ENCODE results near the gene PIGT. TPM values are rescaled to one million over a fixed set of nuclear protein-coding genes. Genes with fewer than 3 reads are reported as not detected.

Gene PIGT
- polyA plus RNA-seq, 1 of the 3 experiments (the other 2 are of a cell fraction): 144 TPM

DNA sequence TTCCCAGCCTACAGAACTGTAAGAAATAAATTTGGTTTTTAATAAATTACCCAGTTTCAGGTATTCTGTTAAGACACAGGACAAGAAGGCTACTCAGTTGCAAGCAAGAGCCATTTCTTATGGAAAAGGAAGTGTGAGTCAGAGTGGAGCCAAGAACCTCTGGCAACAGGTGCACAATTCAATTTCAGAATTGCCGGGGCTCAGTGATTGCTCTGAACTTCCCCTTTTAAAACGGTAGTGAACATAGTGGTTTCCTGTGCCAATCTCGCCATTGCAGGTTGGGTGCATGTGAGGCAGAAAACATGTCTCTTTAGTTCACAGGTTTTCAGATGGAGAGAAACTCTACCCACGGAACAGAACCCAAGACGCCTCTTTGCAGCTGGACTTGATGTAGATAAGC, 16.4 kb downstream of the PIGT start:
- TF ChIP-seq NFIC (IDR thresholded peaks at IDR 0.05; ENCODE audit: borderline replicate concordance): no peak
- TF ChIP-seq, protein P1, sequence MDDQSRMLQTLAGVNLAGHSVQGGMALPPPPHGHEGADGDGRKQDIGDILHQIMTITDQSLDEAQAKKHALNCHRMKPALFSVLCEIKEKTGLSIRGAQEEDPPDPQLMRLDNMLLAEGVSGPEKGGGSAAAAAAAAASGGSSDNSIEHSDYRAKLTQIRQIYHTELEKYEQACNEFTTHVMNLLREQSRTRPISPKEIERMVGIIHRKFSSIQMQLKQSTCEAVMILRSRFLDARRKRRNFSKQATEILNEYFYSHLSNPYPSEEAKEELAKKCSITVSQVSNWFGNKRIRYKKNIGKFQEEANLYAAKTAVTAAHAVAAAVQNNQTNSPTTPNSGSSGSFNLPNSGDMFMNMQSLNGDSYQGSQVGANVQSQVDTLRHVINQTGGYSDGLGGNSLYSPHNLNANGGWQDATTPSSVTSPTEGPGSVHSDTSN (IDR thresholded peaks at IDR 0.05): no peak
- no peak for TF ChIP-seq MXI1 (IDR thresholded peaks at IDR 0.05; ENCODE audit: low read depth, low read length)
- TF ChIP-seq, protein P2, sequence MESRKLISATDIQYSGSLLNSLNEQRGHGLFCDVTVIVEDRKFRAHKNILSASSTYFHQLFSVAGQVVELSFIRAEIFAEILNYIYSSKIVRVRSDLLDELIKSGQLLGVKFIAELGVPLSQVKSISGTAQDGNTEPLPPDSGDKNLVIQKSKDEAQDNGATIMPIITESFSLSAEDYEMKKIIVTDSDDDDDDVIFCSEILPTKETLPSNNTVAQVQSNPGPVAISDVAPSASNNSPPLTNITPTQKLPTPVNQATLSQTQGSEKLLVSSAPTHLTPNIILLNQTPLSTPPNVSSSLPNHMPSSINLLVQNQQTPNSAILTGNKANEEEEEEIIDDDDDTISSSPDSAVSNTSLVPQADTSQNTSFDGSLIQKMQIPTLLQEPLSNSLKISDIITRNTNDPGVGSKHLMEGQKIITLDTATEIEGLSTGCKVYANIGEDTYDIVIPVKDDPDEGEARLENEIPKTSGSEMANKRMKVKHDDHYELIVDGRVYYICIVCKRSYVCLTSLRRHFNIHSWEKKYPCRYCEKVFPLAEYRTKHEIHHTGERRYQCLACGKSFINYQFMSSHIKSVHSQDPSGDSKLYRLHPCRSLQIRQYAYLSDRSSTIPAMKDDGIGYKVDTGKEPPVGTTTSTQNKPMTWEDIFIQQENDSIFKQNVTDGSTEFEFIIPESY (IDR thresholded peaks at IDR 0.05; ENCODE audit: borderline replicate concordance, low read depth): no peak
- no peak for TF ChIP-seq RFX5 (IDR thresholded peaks at IDR 0.05; ENCODE audit: low read length)
- TF ChIP-seq MAX (IDR thresholded peaks at IDR 0.05; ENCODE audit: low read depth): no peak
- TF ChIP-seq, protein P3, sequence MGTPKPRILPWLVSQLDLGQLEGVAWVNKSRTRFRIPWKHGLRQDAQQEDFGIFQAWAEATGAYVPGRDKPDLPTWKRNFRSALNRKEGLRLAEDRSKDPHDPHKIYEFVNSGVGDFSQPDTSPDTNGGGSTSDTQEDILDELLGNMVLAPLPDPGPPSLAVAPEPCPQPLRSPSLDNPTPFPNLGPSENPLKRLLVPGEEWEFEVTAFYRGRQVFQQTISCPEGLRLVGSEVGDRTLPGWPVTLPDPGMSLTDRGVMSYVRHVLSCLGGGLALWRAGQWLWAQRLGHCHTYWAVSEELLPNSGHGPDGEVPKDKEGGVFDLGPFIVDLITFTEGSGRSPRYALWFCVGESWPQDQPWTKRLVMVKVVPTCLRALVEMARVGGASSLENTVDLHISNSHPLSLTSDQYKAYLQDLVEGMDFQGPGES (IDR thresholded peaks at IDR 0.05; ENCODE audit: low read depth, low read length): no peak
- no peak for TF ChIP-seq GATA2 (CRISPR knock-in tag; IDR thresholded peaks at IDR 0.05)
- TF ChIP-seq EZH2phosphoT487 (IDR thresholded peaks at IDR 0.05; ENCODE audit: borderline replicate concordance, low read depth): no peak
- no peak for TF ChIP-seq RCOR1 (IDR thresholded peaks at IDR 0.05; ENCODE audit: low read length)
- no peak for TF ChIP-seq SMC3 (IDR thresholded peaks at IDR 0.05; ENCODE audit: low read depth, low read length)
- no peak for TF ChIP-seq SIN3A (IDR thresholded peaks at IDR 0.05; ENCODE audit: borderline replicate concordance, low read depth, low read length)
- 92% methylated on average over 5 of the region's 5 CpGs for WGBS (ENCODE audit: low lambda C conversion rate)
- POLR2A ChIA-PET: no interaction called here
- Histone ChIP-seq H3K9me2 (no peaks in the 10 kb centered on the region), H3F3A (replicated peaks; ENCODE audit: insufficient read depth) (no peaks in the 10 kb centered on the region), H3K9me3 (no peaks in the 10 kb centered on the region), H3K4me2 (no peak overlapping the region), H3K9ac (no peak overlapping the region), H3K4me3 (ENCODE audit: low read depth in 2 of 2, low read length in 1 of 2) (no peak overlapping the region), H4K20me1 (ENCODE audit: insufficient read depth) (no peaks in the 10 kb centered on the region), H3K27me3 (ENCODE audit: insufficient read depth) (no peaks in the 10 kb centered on the region), H3K36me3 (replicated peaks in 1 of 2; ENCODE audit: control insufficient read depth in 1 of 2, insufficient read depth in 2 of 2, low read length in 1 of 2) (no peaks in the 10 kb centered on the region), H2AFZ (ENCODE audit: low read depth) (no peak overlapping the region), H3K4me1 (ENCODE audit: control insufficient read depth in 1 of 2, insufficient read depth in 2 of 2, low read depth in 1 of 2, low read length in 1 of 2) (peaks cover 0 to 12% of the 10 kb centered on the region in 2 experiments; a peak in 2 of 4 replicates), H3K79me2 (ENCODE audit: insufficient read depth) (no peaks in the 10 kb centered on the region), H3K27ac (ENCODE audit: low read depth in 2 of 2, low read length in 1 of 2) (no peak overlapping the region)
- CTCF ChIA-PET: interaction anchor here (1.0 to 1.9 kb wide), 2 partner anchors 69 to 110 kb away, joined by 5 read pairs; partner anchors contain the start of gene SYS1
- no peak for DNase-seq

- no peaks in the 10 kb centered on the region for H4K20me1 ChIP-seq (ENCODE audit: insufficient read depth)
- H2AFZ ChIP-seq (ENCODE audit: low read depth): no peak overlapping the region
- no peaks in the 10 kb centered on the region for H3K27me3 ChIP-seq (ENCODE audit: insufficient read depth)
- H3F3A ChIP-seq (replicated peaks; ENCODE audit: insufficient read depth): no peaks in the 10 kb centered on the region
- H3K27ac ChIP-seq (ENCODE audit: low read depth in 2 of 2, low read length in 1 of 2): no peak overlapping the region
- no peaks in the 10 kb centered on the region for H3K36me3 ChIP-seq (replicated peaks in 1 of 2; ENCODE audit: control insufficient read depth in 1 of 2, insufficient read depth in 2 of 2, low read length in 1 of 2)
- H3K4me2 ChIP-seq: no peak overlapping the region
- CTCF ChIA-PET: interaction anchor here (1.0 to 1.4 kb wide), 2 partner anchors 17 to 111 kb away, joined by 4 to 5 read pairs; no protein-coding TSS in a partner anchor
- DNase-seq: no peak
- H3K4me3 ChIP-seq (ENCODE audit: low read depth in 2 of 2, low read length in 1 of 2): no peak overlapping the region
- H3K79me2 ChIP-seq (ENCODE audit: insufficient read depth): no peaks in the 10 kb centered on the region
- H3K9ac ChIP-seq: no peak overlapping the region
- TF ChIP-seq CTCF (IDR thresholded peaks at IDR 0.05): no peak
- no peak for TF ChIP-seq YY1 (IDR thresholded peaks at IDR 0.05; ENCODE audit: low read depth)
- TF ChIP-seq GABPA (IDR thresholded peaks at IDR 0.05; ENCODE audit: low read depth): no peak
- TF ChIP-seq, protein P3 (IDR thresholded peaks at IDR 0.05; ENCODE audit: low read depth, low read length): no peak
- TF ChIP-seq EZH2phosphoT487 (IDR thresholded peaks at IDR 0.05; ENCODE audit: borderline replicate concordance, low read depth): no peak
- TF ChIP-seq, protein P1 (IDR thresholded peaks at IDR 0.05): no peak
- no peak for TF ChIP-seq MEF2A (IDR thresholded peaks at IDR 0.05; ENCODE audit: borderline replicate concordance, low read depth)
- no peak for TF ChIP-seq MAX (IDR thresholded peaks at IDR 0.05; ENCODE audit: low read depth)
- TF ChIP-seq NFIC (IDR thresholded peaks at IDR 0.05; ENCODE audit: borderline replicate concordance): no peak
- H3K9me3 ChIP-seq: no peaks in the 10 kb centered on the region
- WGBS (ENCODE audit: low lambda C conversion rate): 94% methylated on average over 3 of the region's 3 CpGs
- POLR2A ChIA-PET: no interaction called here
- H3K9me2 ChIP-seq: no peaks in the 10 kb centered on the region
- H3K4me1 ChIP-seq (ENCODE audit: control insufficient read depth in 1 of 2, insufficient read depth in 2 of 2, low read depth in 1 of 2, low read length in 1 of 2): peaks cover 0 to 3% of the 10 kb centered on the region in 2 experiments; a peak in 2 of 4 replicates
These were observed 17.4 kb downstream of the PIGT start for GRCh38 chr20:45433316-45433715.

Data from SK-N-SH (cell line).